Measurements from ENCODE around the gene TFAM.

The TFAM gene

DNA sequence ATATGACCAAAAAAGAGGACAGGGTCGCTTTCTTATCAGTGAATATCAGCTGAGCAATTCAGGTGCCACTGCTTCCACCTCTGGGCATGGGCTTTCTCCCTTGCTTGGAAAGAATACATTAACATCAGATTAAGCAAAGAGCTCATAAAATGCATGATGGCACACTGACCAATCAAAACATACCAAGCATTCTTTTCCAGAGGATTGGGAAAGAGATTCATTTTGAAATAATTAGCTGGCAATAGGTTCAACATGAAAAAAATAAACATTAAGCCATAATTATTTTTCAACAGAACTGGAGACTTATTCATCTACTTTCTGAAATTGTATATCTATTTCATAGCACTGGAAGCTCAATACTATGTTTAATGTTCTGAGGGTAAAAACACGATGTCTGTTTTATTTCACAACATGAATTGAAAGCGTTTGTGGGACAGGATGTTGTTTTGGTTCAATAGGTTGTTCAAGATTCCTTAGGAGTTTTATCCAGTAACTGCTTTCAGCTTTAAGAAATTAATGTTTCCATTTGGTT lies 53.2 kb downstream of the TFAM start:
- DNase-seq (ENCODE audit: extremely low read depth, low read depth), result no peak
- H3K4me3 ChIP-seq (replicated peaks; ENCODE audit: low read depth, low read length), result no peak overlapping the region
- TF ChIP-seq, protein P1, sequence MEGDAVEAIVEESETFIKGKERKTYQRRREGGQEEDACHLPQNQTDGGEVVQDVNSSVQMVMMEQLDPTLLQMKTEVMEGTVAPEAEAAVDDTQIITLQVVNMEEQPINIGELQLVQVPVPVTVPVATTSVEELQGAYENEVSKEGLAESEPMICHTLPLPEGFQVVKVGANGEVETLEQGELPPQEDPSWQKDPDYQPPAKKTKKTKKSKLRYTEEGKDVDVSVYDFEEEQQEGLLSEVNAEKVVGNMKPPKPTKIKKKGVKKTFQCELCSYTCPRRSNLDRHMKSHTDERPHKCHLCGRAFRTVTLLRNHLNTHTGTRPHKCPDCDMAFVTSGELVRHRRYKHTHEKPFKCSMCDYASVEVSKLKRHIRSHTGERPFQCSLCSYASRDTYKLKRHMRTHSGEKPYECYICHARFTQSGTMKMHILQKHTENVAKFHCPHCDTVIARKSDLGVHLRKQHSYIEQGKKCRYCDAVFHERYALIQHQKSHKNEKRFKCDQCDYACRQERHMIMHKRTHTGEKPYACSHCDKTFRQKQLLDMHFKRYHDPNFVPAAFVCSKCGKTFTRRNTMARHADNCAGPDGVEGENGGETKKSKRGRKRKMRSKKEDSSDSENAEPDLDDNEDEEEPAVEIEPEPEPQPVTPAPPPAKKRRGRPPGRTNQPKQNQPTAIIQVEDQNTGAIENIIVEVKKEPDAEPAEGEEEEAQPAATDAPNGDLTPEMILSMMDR (IDR thresholded peaks at IDR 0.05; ENCODE audit: low read depth, low read length, missing control alignments), result no peak

DNA sequence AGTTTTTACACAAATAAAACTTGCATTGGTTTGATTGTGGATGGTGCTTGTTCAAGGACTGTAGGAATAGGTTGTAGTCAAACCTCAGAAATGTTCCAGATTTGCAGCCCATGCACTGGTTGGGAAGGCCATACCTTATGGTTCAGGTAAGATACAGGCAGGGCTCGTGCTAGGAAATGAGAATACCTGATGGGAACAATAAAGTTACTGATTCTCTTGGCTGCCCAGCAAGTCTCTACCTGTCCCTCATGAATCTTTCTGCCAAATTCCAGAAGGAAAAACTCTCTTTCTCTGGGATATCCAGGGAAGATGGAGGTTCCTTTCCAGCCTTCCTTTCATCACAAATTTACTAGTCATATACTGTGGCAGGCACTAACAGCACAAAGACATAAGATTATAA lies 53.8 kb downstream of the TFAM start:
- H3K4me3 ChIP-seq (replicated peaks; ENCODE audit: low read depth, low read length), result no peak overlapping the region
- TF ChIP-seq, protein P1 (IDR thresholded peaks at IDR 0.05; ENCODE audit: low read depth, low read length, missing control alignments), result no peak
- DNase-seq (ENCODE audit: extremely low read depth, low read depth), result no peak

DNA sequence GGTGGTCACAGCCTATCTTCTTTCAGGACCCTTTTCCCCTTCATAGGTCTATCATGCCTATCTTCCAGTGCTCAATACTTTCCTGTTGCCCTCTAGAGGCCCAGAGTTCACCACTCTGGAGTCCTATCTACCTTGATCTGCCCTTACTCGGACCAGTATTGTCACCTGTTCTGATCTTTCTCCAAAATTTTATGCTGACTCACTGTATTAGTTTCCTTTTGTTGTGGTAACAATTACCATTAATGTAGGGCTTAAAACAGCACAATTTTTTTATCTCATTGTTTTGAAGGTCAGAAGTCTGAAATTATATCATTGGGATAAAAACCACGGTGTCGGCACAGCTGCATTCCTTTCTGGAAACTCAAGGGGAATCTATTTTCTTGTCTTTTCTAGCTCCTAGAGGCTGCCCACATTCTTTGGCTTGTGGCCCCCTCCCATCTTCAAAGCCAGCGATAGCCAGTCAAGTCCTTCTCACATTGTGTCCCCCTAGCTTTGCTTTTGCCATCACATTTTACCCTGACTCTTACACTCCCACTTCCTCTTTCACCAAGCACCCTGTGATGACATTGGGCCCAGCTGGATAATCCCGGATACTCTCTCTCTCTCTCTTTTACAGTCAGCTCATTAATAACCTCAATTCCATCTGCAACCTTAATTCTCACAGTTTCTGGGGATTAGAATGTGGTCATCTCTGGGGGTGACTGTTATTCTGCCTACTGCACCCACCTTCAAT lies 54.6 kb downstream of the TFAM start:
- DNase-seq (ENCODE audit: extremely low read depth, low read depth), result no peak
- TF ChIP-seq, protein P1 (IDR thresholded peaks at IDR 0.05; ENCODE audit: low read depth, low read length, missing control alignments), result no peak

DNA sequence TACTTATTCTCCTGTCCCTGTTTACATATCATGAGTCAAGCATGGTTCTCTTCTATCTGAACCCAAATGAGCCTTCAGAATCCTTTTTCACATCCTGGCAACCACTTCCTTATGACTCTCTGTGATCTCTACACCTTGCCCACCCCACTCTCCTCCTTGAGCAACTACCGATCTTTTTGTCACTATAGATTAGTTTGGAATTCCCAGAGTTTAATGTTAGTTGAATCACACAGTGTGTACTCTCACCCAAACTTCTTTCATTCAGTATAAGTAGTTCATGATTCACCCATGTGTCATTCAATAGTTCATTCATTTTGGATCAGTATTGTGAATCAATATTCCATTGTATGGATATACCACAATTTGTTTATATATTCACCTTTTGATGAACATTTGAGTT lies 55.3 kb downstream of the TFAM start:
- no peak overlapping the region for H3K4me3 ChIP-seq (replicated peaks; ENCODE audit: low read depth, low read length)
- TF ChIP-seq, protein P1 (IDR thresholded peaks at IDR 0.05; ENCODE audit: low read depth, low read length, missing control alignments), result no peak
- no peak for DNase-seq (ENCODE audit: extremely low read depth, low read depth)

More for the DNA sequence above, 54.6 kb downstream of the TFAM start:
- no peak overlapping the region for H3K4me3 ChIP-seq (replicated peaks; ENCODE audit: low read depth, low read length)

DNA sequence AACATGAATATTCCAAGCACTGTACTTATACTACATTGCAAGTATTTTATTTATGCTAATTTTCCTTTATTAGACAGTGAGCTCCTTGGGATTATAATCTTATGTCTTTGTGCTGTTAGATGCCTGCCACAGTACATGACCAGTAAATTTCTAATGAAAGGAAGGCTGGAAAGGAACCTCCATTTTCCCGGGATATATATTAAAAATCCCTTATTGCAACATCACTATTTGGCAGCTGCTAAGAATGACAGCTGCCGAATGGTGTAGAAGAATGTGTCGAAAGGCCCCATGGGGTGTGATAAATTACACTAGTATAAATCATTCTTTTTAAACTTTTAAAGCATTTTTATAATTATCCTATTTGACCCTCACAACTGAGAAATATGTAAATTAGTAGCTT lies 59.1 kb downstream of the TFAM start:
- no peak overlapping the region for H3K4me3 ChIP-seq (replicated peaks; ENCODE audit: low read depth, low read length)
- TF ChIP-seq, protein P1 (IDR thresholded peaks at IDR 0.05; ENCODE audit: low read depth, low read length, missing control alignments), result no peak
- DNase-seq (ENCODE audit: extremely low read depth, low read depth), result no peak

DNA sequence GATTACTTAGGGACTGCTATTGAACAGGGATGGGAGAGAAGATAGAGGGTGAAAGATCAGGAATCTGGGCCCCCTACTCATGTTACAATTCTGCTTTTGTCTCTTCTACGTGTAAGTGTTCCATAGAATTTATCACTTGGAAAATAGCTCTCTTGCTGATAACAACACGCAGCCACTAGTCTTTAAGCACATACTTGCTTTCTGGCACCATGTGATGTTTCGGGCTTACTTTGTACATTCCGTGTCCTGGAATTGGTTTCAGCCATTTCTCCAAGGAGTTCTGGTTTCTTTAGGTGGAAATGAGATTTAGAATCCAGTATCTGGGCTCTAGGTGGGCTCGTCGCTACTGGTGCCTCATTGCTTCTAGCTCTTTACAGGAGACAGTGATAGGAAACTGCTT lies 59.7 kb downstream of the TFAM start:
- DNase-seq (ENCODE audit: extremely low read depth, low read depth), result no peak
- TF ChIP-seq, protein P1 (IDR thresholded peaks at IDR 0.05; ENCODE audit: low read depth, low read length, missing control alignments), result no peak
- H3K4me3 ChIP-seq (replicated peaks; ENCODE audit: low read depth, low read length), result no peak overlapping the region

Measured in HFF-Myc (cell line).